ENCODE measurements around the gene CERS1.

GRCh38 chr19:18844806-18845329 is 51.1 kb downstream of the CERS1 start:
- TF ChIP-seq CTCF (IDR thresholded peaks at IDR 0.05; ENCODE audit: low read depth, low read length, poor library complexity, severe bottlenecking) = no peak
- no peak for TF ChIP-seq EZH2phosphoT487 (IDR thresholded peaks at IDR 0.05; ENCODE audit: borderline replicate concordance, low read length)

All from DOHH2 (cell line).